ENCODE data around the gene XBP1. TPM values are rescaled to one million over a fixed set of nuclear protein-coding genes. Genes with fewer than 3 reads are reported as not detected.
"Not testable (repeated sequence)": the region's sequence is repeated elsewhere in the genome, so short reads cannot be mapped to it uniquely, and the experiment has no call there.

XBP1 gene
- total and polyA plus RNA-seq, 4 donors: 49.3 to 143 (median 95.5) TPM

GRCh38 chr22:28769394-28770085 lies 30.8 kb downstream of the XBP1 start:
- ATAC-seq (ENCODE audit: low FRiP score): no peak
- no peak for DNase-seq
- Histone ChIP-seq H3K36me3 (ENCODE audit: control insufficient read depth in 1 of 2, insufficient read depth in 2 of 2, low read length in 1 of 2) (no peaks in the 10 kb centered on the region), H3K9me3 (ENCODE audit: control insufficient read depth, low read length) (no peaks in the 10 kb centered on the region), H3K4me1 (ENCODE audit: control insufficient read depth in 1 of 2, insufficient read depth in 2 of 2, low read length in 2 of 2) (peaks cover 0 to 1% of the 10 kb centered on the region in 2 donors), H3K27me3 (ENCODE audit: control insufficient read depth in 1 of 2, insufficient read depth in 2 of 2, low read length in 1 of 2) (no peaks in the 10 kb centered on the region), H3K27ac (ENCODE audit: low read depth in 1 of 2, low read length in 2 of 2) (no peak overlapping the region), H3K4me3 (ENCODE audit: low read length in 2 of 2) (no peak overlapping the region)
- intact Hi-C loops (cut with DNase I): no loop called here
- WGBS, 2 donors: 90 to 94% methylated on average over 14 of the region's 14 CpGs

GRCh38 chr22:28768701-28769393 lies 31.5 kb downstream of the XBP1 start:
- Histone ChIP-seq H3K27ac (ENCODE audit: low read depth in 1 of 2, low read length in 2 of 2) (no peak overlapping the region), H3K4me1 (ENCODE audit: control insufficient read depth in 1 of 2, insufficient read depth in 2 of 2, low read length in 2 of 2) (peaks cover 0 to 1% of the 10 kb centered on the region in 2 donors), H3K9me3 (ENCODE audit: control insufficient read depth, low read length) (no peaks in the 10 kb centered on the region), H3K36me3 (ENCODE audit: control insufficient read depth in 1 of 2, insufficient read depth in 2 of 2, low read length in 1 of 2) (no peaks in the 10 kb centered on the region), H3K4me3 (ENCODE audit: low read length in 2 of 2) (no peak overlapping the region), H3K27me3 (ENCODE audit: control insufficient read depth in 1 of 2, insufficient read depth in 2 of 2, low read length in 1 of 2) (no peaks in the 10 kb centered on the region)
- 84% methylated on average over 6 of the region's 6 CpGs for WGBS, 2 donors
- intact Hi-C loops (cut with DNase I): no loop called here
- ATAC-seq (ENCODE audit: low FRiP score) (no peak), DNase-seq (no peak)

- Histone ChIP-seq H3K9me3 (ENCODE audit: control insufficient read depth, low read length) (no peaks in the 10 kb centered on the region), H3K27ac (ENCODE audit: low read depth in 1 of 2, low read length in 2 of 2) (no peak overlapping the region), H3K36me3 (ENCODE audit: control insufficient read depth in 1 of 2, insufficient read depth in 2 of 2, low read length in 1 of 2) (no peaks in the 10 kb centered on the region), H3K4me1 (ENCODE audit: control insufficient read depth in 1 of 2, insufficient read depth in 2 of 2, low read length in 2 of 2) (peaks cover 0 to 1% of the 10 kb centered on the region in 2 donors), H3K4me3 (ENCODE audit: low read length in 2 of 2) (no peak overlapping the region), H3K27me3 (ENCODE audit: control insufficient read depth in 1 of 2, insufficient read depth in 2 of 2, low read length in 1 of 2) (no peaks in the 10 kb centered on the region)
- intact Hi-C loops (cut with DNase I): no loop called here
- DNase-seq: no peak
- WGBS, 2 donors: 91 to 92% methylated on average over 3 of the region's 3 CpGs
- no peak for ATAC-seq (ENCODE audit: low FRiP score)
Observed at GRCh38 chr22:28766628-28767027, 33.7 kb downstream of the XBP1 start.

- H3K27ac ChIP-seq (ENCODE audit: low read depth in 1 of 2, low read length in 2 of 2); H3K36me3 ChIP-seq (ENCODE audit: control insufficient read depth in 1 of 2, insufficient read depth in 2 of 2, low read length in 1 of 2); H3K4me1 ChIP-seq (ENCODE audit: control insufficient read depth in 1 of 2, insufficient read depth in 2 of 2, low read length in 2 of 2); DNase-seq; H3K9me3 ChIP-seq (ENCODE audit: control insufficient read depth, low read length); H3K27me3 ChIP-seq (ENCODE audit: control insufficient read depth in 1 of 2, insufficient read depth in 2 of 2, low read length in 1 of 2); intact Hi-C loops (cut with DNase I); ATAC-seq (ENCODE audit: low FRiP score); H3K4me3 ChIP-seq (ENCODE audit: low read length in 2 of 2): not testable (repeated sequence)
- 92 to 93% methylated on average over 4 of the region's 4 CpGs for WGBS, 2 donors
Observed at GRCh38 chr22:28762000-28762399, 38.4 kb downstream of the XBP1 start.

GRCh38 chr22:28761449-28761755 lies 39.0 kb downstream of the XBP1 start:
- Histone ChIP-seq H3K27ac (ENCODE audit: low read depth in 1 of 2, low read length in 2 of 2) (no peak overlapping the region), H3K36me3 (ENCODE audit: control insufficient read depth in 1 of 2, insufficient read depth in 2 of 2, low read length in 1 of 2) (no peaks in the 10 kb centered on the region), H3K27me3 (ENCODE audit: control insufficient read depth in 1 of 2, insufficient read depth in 2 of 2, low read length in 1 of 2) (no peaks in the 10 kb centered on the region), H3K9me3 (ENCODE audit: control insufficient read depth, low read length) (no peaks in the 10 kb centered on the region), H3K4me3 (ENCODE audit: low read length in 2 of 2) (no peak overlapping the region), H3K4me1 (ENCODE audit: control insufficient read depth in 1 of 2, insufficient read depth in 2 of 2, low read length in 2 of 2) (no peaks in the 10 kb centered on the region)
- DNase-seq (no peak), ATAC-seq (ENCODE audit: low FRiP score) (no peak)
- intact Hi-C loops (cut with DNase I): no loop called here
- 94% methylated on average over 10 of the region's 10 CpGs for WGBS, 2 donors

GRCh38 chr22:28759861-28760560 lies 40.4 kb downstream of the XBP1 start:
- WGBS, 2 donors: 67 to 73% methylated on average over 3 of the region's 3 CpGs
- H3K9me3 ChIP-seq (ENCODE audit: control insufficient read depth, low read length): no peaks in the 10 kb centered on the region
- H3K4me3 ChIP-seq (ENCODE audit: low read length in 2 of 2): no peak overlapping the region
- no peaks in the 10 kb centered on the region for H3K27me3 ChIP-seq (ENCODE audit: control insufficient read depth in 1 of 2, insufficient read depth in 2 of 2, low read length in 1 of 2)
- no peak for DNase-seq
- H3K36me3 ChIP-seq (ENCODE audit: control insufficient read depth in 1 of 2, insufficient read depth in 2 of 2, low read length in 1 of 2): no peaks in the 10 kb centered on the region
- ATAC-seq (ENCODE audit: low FRiP score): no peak
- intact Hi-C loops (cut with DNase I): no loop called here
- no peak overlapping the region for H3K27ac ChIP-seq (ENCODE audit: low read depth in 1 of 2, low read length in 2 of 2)
- H3K4me1 ChIP-seq (ENCODE audit: control insufficient read depth in 1 of 2, insufficient read depth in 2 of 2, low read length in 2 of 2): no peaks in the 10 kb centered on the region

GRCh38 chr22:28754512-28754911 lies 45.9 kb downstream of the XBP1 start:
- H3K36me3 ChIP-seq (ENCODE audit: control insufficient read depth in 1 of 2, insufficient read depth in 2 of 2, low read length in 1 of 2); H3K27me3 ChIP-seq (ENCODE audit: control insufficient read depth in 1 of 2, insufficient read depth in 2 of 2, low read length in 1 of 2); H3K9me3 ChIP-seq (ENCODE audit: control insufficient read depth, low read length); H3K27ac ChIP-seq (ENCODE audit: low read depth in 1 of 2, low read length in 2 of 2); intact Hi-C loops (cut with DNase I); ATAC-seq (ENCODE audit: low FRiP score); H3K4me1 ChIP-seq (ENCODE audit: control insufficient read depth in 1 of 2, insufficient read depth in 2 of 2, low read length in 2 of 2); DNase-seq; H3K4me3 ChIP-seq (ENCODE audit: low read length in 2 of 2): not testable (repeated sequence)
- WGBS, 2 donors: 91 to 92% methylated on average over 3 of the region's 3 CpGs

- intact Hi-C loops (cut with DNase I): no loop called here
- WGBS, 2 donors: 6 to 11% methylated on average over 6 of the region's 6 CpGs
- no peak for DNase-seq
- H3K4me3 ChIP-seq (ENCODE audit: low read length in 2 of 2): no peak overlapping the region
- H3K27me3 ChIP-seq (ENCODE audit: control insufficient read depth in 1 of 2, insufficient read depth in 2 of 2, low read length in 1 of 2): no peaks in the 10 kb centered on the region
- H3K27ac ChIP-seq (ENCODE audit: low read depth in 1 of 2, low read length in 2 of 2): no peak overlapping the region
- H3K36me3 ChIP-seq (ENCODE audit: control insufficient read depth in 1 of 2, insufficient read depth in 2 of 2, low read length in 1 of 2): peaks cover 0 to 5% of the 10 kb centered on the region in 2 donors
- ATAC-seq (ENCODE audit: low FRiP score): no peak
- H3K4me1 ChIP-seq (ENCODE audit: control insufficient read depth in 1 of 2, insufficient read depth in 2 of 2, low read length in 2 of 2): no peaks in the 10 kb centered on the region
- H3K9me3 ChIP-seq (ENCODE audit: control insufficient read depth, low read length): no peaks in the 10 kb centered on the region
Observed at GRCh38 chr22:28750471-28750881, 49.9 kb downstream of the XBP1 start.

Data from aorta (tissue), 5 donors.